Measurements from ENCODE around the gene MCEMP1. TPM values are rescaled to one million over a fixed set of nuclear protein-coding genes. Genes with fewer than 3 reads are reported as not detected.

MCEMP1 gene
- polyA plus RNA-seq, 4 donors, result 0.03 to 1.4 (median 0.48) TPM

- DNase-seq (peak; percentile 83 to 94), FAIRE-seq (no peak)
- peaks cover 0 to 27% (median 3%) of the 10 kb centered on the region in 3 donors for H3K36me3 ChIP-seq (ENCODE audit: control insufficient read depth in 3 of 3, insufficient read depth in 2 of 3, low read depth in 1 of 3, low read length in 3 of 3)
- peaks cover 0 to 4% (median 0%) of the 10 kb centered on the region in 3 donors for H3K4me1 ChIP-seq (ENCODE audit: control insufficient read depth in 3 of 3, insufficient read depth in 2 of 3, low read depth in 1 of 3, low read length in 2 of 3)
- peaks cover 0 to 15% (median 0%) of the 10 kb centered on the region in 3 donors for H3K27me3 ChIP-seq (ENCODE audit: control insufficient read depth in 3 of 3, insufficient read depth in 3 of 3, low read length in 3 of 3)
- 0 to 1% (median 0%) methylated on average over 45 to 79 of the region's 79 CpGs for WGBS, 3 donors
- H3K27ac ChIP-seq (ENCODE audit: low read depth in 1 of 3, low read length in 2 of 3), result peak within 1 kb of the TSS; percentile 53 to 73 (median 69)
- peak within 1 kb of the TSS; percentile 87 to 100 (median 98) for H3K4me3 ChIP-seq (ENCODE audit: low read depth in 1 of 3, low read length in 3 of 3)
- H3K9me3 ChIP-seq (ENCODE audit: control insufficient read depth in 2 of 2, insufficient read depth in 1 of 2, low read depth in 1 of 2, low read length in 1 of 2), result no peaks in the 10 kb centered on the region
These were observed 3.9 kb downstream of the MCEMP1 start, which contains the start of gene TRAPPC5 for GRCh38 chr19:7680606-7681339. Gene TRAPPC5 (plus strand): TSS chr19:7680833. CDS start chr19:7682254, 1,421 bp downstream.

GRCh38 chr19:7681340-7682174, 4.7 kb downstream of the MCEMP1 start:
- peaks cover 0 to 27% (median 3%) of the 10 kb centered on the region in 3 donors for H3K36me3 ChIP-seq (ENCODE audit: control insufficient read depth in 3 of 3, insufficient read depth in 2 of 3, low read depth in 1 of 3, low read length in 3 of 3)
- H3K4me1 ChIP-seq (ENCODE audit: control insufficient read depth in 3 of 3, insufficient read depth in 2 of 3, low read depth in 1 of 3, low read length in 2 of 3), result peaks cover 0 to 4% (median 0%) of the 10 kb centered on the region in 3 donors
- 5 to 13% (median 13%) methylated on average over 39 to 43 of the region's 43 CpGs for WGBS, 3 donors
- no peak for FAIRE-seq
- H3K27me3 ChIP-seq (ENCODE audit: control insufficient read depth in 3 of 3, insufficient read depth in 3 of 3, low read length in 3 of 3), result peaks cover 0 to 12% (median 0%) of the 10 kb centered on the region in 3 donors
- peak overlapping the region; percentile 87 to 100 (median 98) for H3K4me3 ChIP-seq (ENCODE audit: low read depth in 1 of 3, low read length in 3 of 3)
- H3K27ac ChIP-seq (ENCODE audit: low read depth in 1 of 3, low read length in 2 of 3), result peak overlapping the region in 2 of 3 donors; percentile 53 to 73
- peak; percentile 75 to 88 for DNase-seq
- H3K9me3 ChIP-seq (ENCODE audit: control insufficient read depth in 2 of 2, insufficient read depth in 1 of 2, low read depth in 1 of 2, low read length in 1 of 2), result no peaks in the 10 kb centered on the region

- H3K4me3 ChIP-seq (ENCODE audit: low read depth in 1 of 3, low read length in 3 of 3), result peak overlapping the region in 1 of 3 donors; percentile 100
- no peaks in the 10 kb centered on the region for H3K9me3 ChIP-seq (ENCODE audit: control insufficient read depth in 2 of 2, insufficient read depth in 1 of 2, low read depth in 1 of 2, low read length in 1 of 2)
- peaks cover 0 to 6% (median 0%) of the 10 kb centered on the region in 3 donors for H3K27me3 ChIP-seq (ENCODE audit: control insufficient read depth in 3 of 3, insufficient read depth in 3 of 3, low read length in 3 of 3)
- FAIRE-seq (no peak), DNase-seq (no peak)
- peaks cover 0 to 4% (median 0%) of the 10 kb centered on the region in 3 donors for H3K4me1 ChIP-seq (ENCODE audit: control insufficient read depth in 3 of 3, insufficient read depth in 2 of 3, low read depth in 1 of 3, low read length in 2 of 3)
- H3K36me3 ChIP-seq (ENCODE audit: control insufficient read depth in 3 of 3, insufficient read depth in 2 of 3, low read depth in 1 of 3, low read length in 3 of 3), result peaks cover 0 to 27% (median 3%) of the 10 kb centered on the region in 3 donors
- H3K27ac ChIP-seq (ENCODE audit: low read depth in 1 of 3, low read length in 2 of 3), result no peak overlapping the region
- WGBS, 3 donors, result 82 to 95% (median 92%) methylated on average over 74 of the region's 74 CpGs
These were observed 5.4 kb downstream of the MCEMP1 start for GRCh38 chr19:7682175-7682855.

GRCh38 chr19:7685546-7686445, 8.9 kb downstream of the MCEMP1 start:
- Histone ChIP-seq H3K4me1 (ENCODE audit: control insufficient read depth in 3 of 3, insufficient read depth in 2 of 3, low read depth in 1 of 3, low read length in 2 of 3) (no peaks in the 10 kb centered on the region), H3K36me3 (ENCODE audit: control insufficient read depth in 3 of 3, insufficient read depth in 2 of 3, low read depth in 1 of 3, low read length in 3 of 3) (peaks cover 0 to 27% (median 3%) of the 10 kb centered on the region in 3 donors), H3K4me3 (ENCODE audit: low read depth in 1 of 3, low read length in 3 of 3) (no peak overlapping the region), H3K27ac (ENCODE audit: low read depth in 1 of 3, low read length in 2 of 3) (no peak overlapping the region), H3K27me3 (ENCODE audit: control insufficient read depth in 3 of 3, insufficient read depth in 3 of 3, low read length in 3 of 3) (peaks cover 0 to 19% (median 0%) of the 10 kb centered on the region in 3 donors), H3K9me3 (ENCODE audit: control insufficient read depth in 2 of 2, insufficient read depth in 1 of 2, low read depth in 1 of 2, low read length in 1 of 2) (no peaks in the 10 kb centered on the region)
- no peak for DNase-seq
- no peak for FAIRE-seq
- WGBS, 3 donors, result 45 to 54% (median 50%) methylated on average over 19 of the region's 19 CpGs

- DNase-seq, result no peak
- Histone ChIP-seq H3K36me3 (ENCODE audit: control insufficient read depth in 3 of 3, insufficient read depth in 2 of 3, low read depth in 1 of 3, low read length in 3 of 3) (peaks cover 0 to 27% (median 3%) of the 10 kb centered on the region in 3 donors), H3K9me3 (ENCODE audit: control insufficient read depth in 2 of 2, insufficient read depth in 1 of 2, low read depth in 1 of 2, low read length in 1 of 2) (no peaks in the 10 kb centered on the region), H3K27me3 (ENCODE audit: control insufficient read depth in 3 of 3, insufficient read depth in 3 of 3, low read length in 3 of 3) (peaks cover 0 to 19% (median 0%) of the 10 kb centered on the region in 3 donors), H3K4me1 (ENCODE audit: control insufficient read depth in 3 of 3, insufficient read depth in 2 of 3, low read depth in 1 of 3, low read length in 2 of 3) (no peaks in the 10 kb centered on the region), H3K4me3 (ENCODE audit: low read depth in 1 of 3, low read length in 3 of 3) (no peak overlapping the region), H3K27ac (ENCODE audit: low read depth in 1 of 3, low read length in 2 of 3) (no peak overlapping the region)
- no peak for FAIRE-seq
- WGBS, 3 donors, result 74 to 85% (median 82%) methylated on average over 10 to 12 of the region's 12 CpGs
These were observed 10.3 kb downstream of the MCEMP1 start for GRCh38 chr19:7687177-7687576.

- peaks cover 0 to 19% (median 0%) of the 10 kb centered on the region in 3 donors for H3K27me3 ChIP-seq (ENCODE audit: control insufficient read depth in 3 of 3, insufficient read depth in 3 of 3, low read length in 3 of 3)
- H3K27ac ChIP-seq (ENCODE audit: low read depth in 1 of 3, low read length in 2 of 3), result no peak overlapping the region
- H3K4me3 ChIP-seq (ENCODE audit: low read depth in 1 of 3, low read length in 3 of 3), result no peak overlapping the region
- DNase-seq (no peak), FAIRE-seq (no peak)
- WGBS, 3 donors, result 35 to 46% (median 37%) methylated on average over 14 to 23 of the region's 23 CpGs
- H3K4me1 ChIP-seq (ENCODE audit: control insufficient read depth in 3 of 3, insufficient read depth in 2 of 3, low read depth in 1 of 3, low read length in 2 of 3), result no peaks in the 10 kb centered on the region
- H3K36me3 ChIP-seq (ENCODE audit: control insufficient read depth in 3 of 3, insufficient read depth in 2 of 3, low read depth in 1 of 3, low read length in 3 of 3), result peaks cover 0 to 9% (median 0%) of the 10 kb centered on the region in 3 donors
- H3K9me3 ChIP-seq (ENCODE audit: control insufficient read depth in 2 of 2, insufficient read depth in 1 of 2, low read depth in 1 of 2, low read length in 1 of 2), result no peaks in the 10 kb centered on the region
These were observed 12.3 kb downstream of the MCEMP1 start for GRCh38 chr19:7689165-7689564.

GRCh38 chr19:7690779-7691258, 13.9 kb downstream of the MCEMP1 start:
- no peak overlapping the region for H3K27ac ChIP-seq (ENCODE audit: low read depth in 1 of 3, low read length in 2 of 3)
- H3K9me3 ChIP-seq (ENCODE audit: control insufficient read depth in 2 of 2, insufficient read depth in 1 of 2, low read depth in 1 of 2, low read length in 1 of 2), result no peaks in the 10 kb centered on the region
- no peaks in the 10 kb centered on the region for H3K4me1 ChIP-seq (ENCODE audit: control insufficient read depth in 3 of 3, insufficient read depth in 2 of 3, low read depth in 1 of 3, low read length in 2 of 3)
- H3K4me3 ChIP-seq (ENCODE audit: low read depth in 1 of 3, low read length in 3 of 3), result no peak overlapping the region
- H3K27me3 ChIP-seq (ENCODE audit: control insufficient read depth in 3 of 3, insufficient read depth in 3 of 3, low read length in 3 of 3), result peaks cover 0 to 19% (median 0%) of the 10 kb centered on the region in 3 donors
- peaks cover 0 to under 1% (median 0%) of the 10 kb centered on the region in 3 donors for H3K36me3 ChIP-seq (ENCODE audit: control insufficient read depth in 3 of 3, insufficient read depth in 2 of 3, low read depth in 1 of 3, low read length in 3 of 3)
- FAIRE-seq (no peak), DNase-seq (no peak)
- 69 to 83% (median 72%) methylated on average over 8 of the region's 8 CpGs for WGBS, 3 donors
